Esophagus squamous epithelium (tissue), 5 donors: ENCODE measurements around the gene KCNQ1. TPM values are rescaled to one million over a fixed set of nuclear protein-coding genes. Genes with fewer than 3 reads are reported as not detected.

Source experiments
- DNase-seq: peaks from one replicate; lab custom pipeline; 2025; lab: John Stamatoyannopoulos, UW
- H3K27ac ChIP-seq, 4 donors: fragments of 200-600 bp; sonication (generic); one replicate each; pipeline ENCODE4 v1.5.1; 2016 to 2019; ENCODE audit warnings: mild to moderate bottlenecking in 1 of 4
- H3K27me3 ChIP-seq, 4 donors: fragments of 200-600 bp; sonication (generic); 1 replicate in 3 of 4; 2 replicates in 1 of 4; pipeline versions ENCODE4 v1.5.1 to v1.6.0; 2017 to 2021; ENCODE audit warnings: antibody characterized with exemption in 1 of 4
- H3K36me3 ChIP-seq, 3 donors: fragments of 200-600 bp; sonication (generic); one replicate each; pipeline ENCODE4 v1.5.1; 2016 to 2019
- H3K4me1 ChIP-seq, 3 donors: fragments of 200-600 bp; sonication (generic); one replicate each; pipeline ENCODE4 v1.5.1; 2017 to 2019
- H3K4me3 ChIP-seq, 4 donors: fragments of 200-600 bp; sonication (generic); 1 replicate in 3 of 4; 2 replicates in 1 of 4; pipeline ENCODE4 v1.5.1; 2016 to 2019; ENCODE audit warnings: mild to moderate bottlenecking in 2 of 4, moderate library complexity in 1 of 4
- H3K9me3 ChIP-seq, 3 donors: fragments of 200-600 bp; sonication (generic); one replicate each; pipeline ENCODE4 v1.5.1; 2016 to 2019
- POLR2A ChIP-seq, 4 donors: fragments of 450-650 bp; IDR thresholded peaks; one replicate each; pipeline ENCODE4 v1.6.1; 2017; ENCODE audit warnings: antibody characterized with exemption in 4 of 4, mild to moderate bottlenecking in 4 of 4, moderate library complexity in 3 of 4
- WGBS, 2 donors: methylation state at CpG; one replicate each; pipeline ENCODE4 v1.1.5; 2018; 5-methylcytosine and 5-hydroxymethylcytosine counted together
- intact Hi-C: fragments of 100-400 bp; cut with DNase I; formaldehyde crosslinking; loops from one replicate; pipeline ENCODE4 v1.15.0; 2022
- total RNA-seq, 4 donors: library from RNA; depleted of rRNA; stranded (reverse); fragments of >200 nt; gene quantifications; one replicate each; pipeline ENCODE4 v1.1.0, GENCODE V29; 2016
- TF ChIP-seq, protein P1 (sequence below), 6 experiments: fragments of 450-650 bp in 4 of 6; fragments of 200-600 bp in 2 of 6; sonication (generic) in 2 of 6; IDR thresholded peaks; one replicate each; pipeline ENCODE4 v1.5.1; 2016 to 2019; ENCODE audit warnings: antibody characterized with exemption in 6 of 6, mild to moderate bottlenecking in 4 of 6, moderate library complexity in 4 of 6
- donor health status: DM: yes; HTN: yes; CAD: no.

Gene KCNQ1
- total RNA-seq, 4 donors from 2014 or later, result 0.61 to 3.1 (median 0.72) TPM

DNA sequence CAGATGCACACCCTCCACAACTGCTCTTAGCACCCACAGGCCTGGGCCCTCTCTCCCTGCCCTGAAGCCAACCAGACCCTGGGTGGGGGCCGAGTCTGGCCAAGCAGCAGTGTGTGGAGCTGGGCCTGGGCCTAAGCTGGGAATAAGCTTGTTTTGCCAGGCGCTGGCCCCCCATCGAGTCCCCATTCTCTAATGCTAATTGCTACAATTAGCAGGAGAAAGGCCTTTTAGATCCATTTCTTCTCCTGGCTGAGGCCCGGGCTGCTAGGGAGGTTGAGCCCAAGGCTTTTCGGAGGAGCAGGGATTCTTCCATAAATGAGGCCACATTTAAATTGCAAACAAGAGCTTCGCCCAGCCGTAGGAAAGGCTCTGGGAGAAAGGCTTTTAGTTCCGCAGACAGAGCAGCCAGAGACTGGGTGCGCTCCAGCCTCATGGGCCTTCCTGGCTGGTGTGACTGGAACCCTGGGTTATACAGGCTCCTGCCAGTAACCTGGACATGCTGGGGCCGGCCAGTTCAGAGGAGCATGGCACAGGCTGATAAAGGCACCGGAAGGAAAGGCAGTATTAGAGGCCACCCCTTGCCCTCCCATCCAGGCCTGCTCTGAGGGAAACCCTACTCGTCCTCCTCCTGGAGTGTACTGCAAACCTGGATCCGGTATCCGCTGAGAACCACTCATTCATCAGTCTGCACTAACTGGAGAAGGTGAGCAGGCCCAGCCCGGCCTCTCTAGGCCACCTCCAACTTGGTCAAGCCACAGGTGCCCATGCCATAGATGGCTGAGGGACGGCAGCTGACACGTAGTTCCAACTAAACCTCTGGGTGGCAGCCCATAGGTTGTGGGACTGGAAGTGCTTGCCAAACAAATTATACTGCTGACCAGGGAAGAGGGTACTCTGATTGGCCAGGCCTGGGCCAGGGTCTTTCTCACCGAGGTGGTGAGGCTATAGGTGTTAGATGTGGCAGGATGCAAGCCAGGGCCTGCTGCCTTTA is 248.8 kb downstream of the KCNQ1 start:
- 74 to 93% methylated on average over 6 to 8 of the region's 18 CpGs for WGBS, 2 donors
- H3K4me1 ChIP-seq, result peaks cover 0 to 59% (median 3%) of the 10 kb centered on the region in 3 donors
- no peak for TF ChIP-seq POLR2A (IDR thresholded peaks at IDR 0.05)
- TF ChIP-seq, protein P1, sequence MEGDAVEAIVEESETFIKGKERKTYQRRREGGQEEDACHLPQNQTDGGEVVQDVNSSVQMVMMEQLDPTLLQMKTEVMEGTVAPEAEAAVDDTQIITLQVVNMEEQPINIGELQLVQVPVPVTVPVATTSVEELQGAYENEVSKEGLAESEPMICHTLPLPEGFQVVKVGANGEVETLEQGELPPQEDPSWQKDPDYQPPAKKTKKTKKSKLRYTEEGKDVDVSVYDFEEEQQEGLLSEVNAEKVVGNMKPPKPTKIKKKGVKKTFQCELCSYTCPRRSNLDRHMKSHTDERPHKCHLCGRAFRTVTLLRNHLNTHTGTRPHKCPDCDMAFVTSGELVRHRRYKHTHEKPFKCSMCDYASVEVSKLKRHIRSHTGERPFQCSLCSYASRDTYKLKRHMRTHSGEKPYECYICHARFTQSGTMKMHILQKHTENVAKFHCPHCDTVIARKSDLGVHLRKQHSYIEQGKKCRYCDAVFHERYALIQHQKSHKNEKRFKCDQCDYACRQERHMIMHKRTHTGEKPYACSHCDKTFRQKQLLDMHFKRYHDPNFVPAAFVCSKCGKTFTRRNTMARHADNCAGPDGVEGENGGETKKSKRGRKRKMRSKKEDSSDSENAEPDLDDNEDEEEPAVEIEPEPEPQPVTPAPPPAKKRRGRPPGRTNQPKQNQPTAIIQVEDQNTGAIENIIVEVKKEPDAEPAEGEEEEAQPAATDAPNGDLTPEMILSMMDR (IDR thresholded peaks at IDR 0.05), result no peak
- DNase-seq, result no peak
- intact Hi-C loops, result no loop called here
- no peaks in the 10 kb centered on the region for H3K36me3 ChIP-seq
- no peaks in the 10 kb centered on the region for H3K27me3 ChIP-seq
- H3K9me3 ChIP-seq, result no peaks in the 10 kb centered on the region
- H3K27ac ChIP-seq, result no peak overlapping the region
- H3K4me3 ChIP-seq, result no peak overlapping the region

DNA sequence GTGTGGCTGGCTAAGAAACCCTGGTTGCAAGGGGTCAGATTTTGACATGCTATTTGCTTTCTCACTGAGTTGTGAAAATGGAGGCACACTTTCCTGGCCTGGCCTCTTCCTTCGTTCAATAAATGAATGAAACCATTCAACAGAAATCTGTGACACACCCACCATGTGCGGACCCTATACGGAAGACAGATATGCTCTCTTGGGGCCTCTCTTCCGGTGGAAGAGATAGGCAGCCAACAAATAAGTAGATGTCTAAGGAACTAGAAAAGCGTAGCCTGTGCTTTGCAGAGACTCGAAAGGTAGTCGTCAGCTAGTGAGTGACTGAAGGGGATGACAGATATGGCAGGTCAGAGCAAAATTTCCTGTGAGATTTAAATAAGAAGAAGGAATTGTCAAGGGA is 249.7 kb downstream of the KCNQ1 start:
- Histone ChIP-seq H3K4me1 (peaks cover 0 to 55% (median 3%) of the 10 kb centered on the region in 3 donors), H3K9me3 (no peaks in the 10 kb centered on the region), H3K27me3 (no peaks in the 10 kb centered on the region), H3K36me3 (no peaks in the 10 kb centered on the region), H3K27ac (no peak overlapping the region), H3K4me3 (no peak overlapping the region)
- TF ChIP-seq, protein P1 (IDR thresholded peaks at IDR 0.05), result no peak
- no peak for TF ChIP-seq POLR2A (IDR thresholded peaks at IDR 0.05)
- 64 to 85% methylated on average over 7 of the region's 7 CpGs for WGBS, 2 donors
- DNase-seq, result no peak
- intact Hi-C loops, result no loop called here

GRCh38 chr11:2694995-2695939 is 250.5 kb downstream of the KCNQ1 start:
- Histone ChIP-seq H3K27ac (no peak overlapping the region), H3K27me3 (no peaks in the 10 kb centered on the region), H3K4me1 (peaks cover 0 to 47% (median 2%) of the 10 kb centered on the region in 3 donors), H3K4me3 (no peak overlapping the region), H3K9me3 (no peaks in the 10 kb centered on the region), H3K36me3 (no peaks in the 10 kb centered on the region)
- WGBS, 2 donors, result 80 to 82% methylated on average over 9 of the region's 9 CpGs
- no peak for TF ChIP-seq POLR2A (IDR thresholded peaks at IDR 0.05)
- TF ChIP-seq, protein P1 (IDR thresholded peaks at IDR 0.05), result no peak
- DNase-seq, result no peak
- intact Hi-C loops, result no loop called here

GRCh38 chr11:2696455-2696854 is 251.6 kb downstream of the KCNQ1 start:
- Histone ChIP-seq H3K36me3 (no peaks in the 10 kb centered on the region), H3K4me1 (peaks cover 0 to 52% (median 0%) of the 10 kb centered on the region in 3 donors), H3K27me3 (no peaks in the 10 kb centered on the region), H3K4me3 (no peak overlapping the region), H3K27ac (no peak overlapping the region), H3K9me3 (no peaks in the 10 kb centered on the region)
- no peak for DNase-seq
- TF ChIP-seq POLR2A (IDR thresholded peaks at IDR 0.05), result no peak
- TF ChIP-seq, protein P1 (IDR thresholded peaks at IDR 0.05), result no peak
- WGBS, 2 donors, result 84 to 91% methylated on average over 5 of the region's 5 CpGs
- intact Hi-C loops, result no loop called here
